ENCODE measurements around the gene PPP2R1A.

The PPP2R1A gene

GRCh38 chr19:52196256-52196967, 6.6 kb downstream of the PPP2R1A start:
- TF ChIP-seq CTCF (IDR thresholded peaks at IDR 0.05; ENCODE audit: low read depth, low read length, poor library complexity, severe bottlenecking) (no peak), EZH2phosphoT487 (IDR thresholded peaks at IDR 0.05; ENCODE audit: borderline replicate concordance, low read length) (no peak)
- no peak overlapping the region for H3K4me3 ChIP-seq (ENCODE audit: low read length)
- no peak overlapping the region for H3K4me2 ChIP-seq (ENCODE audit: low read length)
- no peaks in the 10 kb centered on the region for H3K9me2 ChIP-seq (replicated peaks; ENCODE audit: control insufficient read depth, low read length)
- no peak overlapping the region for H3K27ac ChIP-seq (ENCODE audit: low read depth, low read length)
- peaks cover 26% of the 10 kb centered on the region for H4K20me1 ChIP-seq (ENCODE audit: control insufficient read depth, insufficient read depth, low read depth, low read length)
- H3K4me1 ChIP-seq (ENCODE audit: control insufficient read depth, low read length) = peaks cover 13% of the 10 kb centered on the region
- no peaks in the 10 kb centered on the region for H3K27me3 ChIP-seq (ENCODE audit: control insufficient read depth, low read length)
- peaks cover 95% of the 10 kb centered on the region for H3K36me3 ChIP-seq (ENCODE audit: control insufficient read depth, low read length)
- no peaks in the 10 kb centered on the region for H3F3A ChIP-seq (ENCODE audit: control insufficient read depth, insufficient read depth)
- H3K9me3 ChIP-seq (ENCODE audit: control insufficient read depth, insufficient read depth, low read length) = no peaks in the 10 kb centered on the region
- H3K79me2 ChIP-seq (ENCODE audit: control insufficient read depth, low read length) = peaks cover 97% of the 10 kb centered on the region

GRCh38 chr19:52197964-52198363, 8.1 kb downstream of the PPP2R1A start:
- Histone ChIP-seq H4K20me1 (ENCODE audit: control insufficient read depth, insufficient read depth, low read depth, low read length) (peaks cover 24% of the 10 kb centered on the region), H3K27ac (ENCODE audit: low read depth, low read length) (no peak overlapping the region), H3F3A (ENCODE audit: control insufficient read depth, insufficient read depth) (no peaks in the 10 kb centered on the region), H3K27me3 (ENCODE audit: control insufficient read depth, low read length) (no peaks in the 10 kb centered on the region), H3K9me3 (ENCODE audit: control insufficient read depth, insufficient read depth, low read length) (no peaks in the 10 kb centered on the region), H3K36me3 (ENCODE audit: control insufficient read depth, low read length) (peaks cover 95% of the 10 kb centered on the region), H3K9me2 (replicated peaks; ENCODE audit: control insufficient read depth, low read length) (no peaks in the 10 kb centered on the region), H3K4me2 (ENCODE audit: low read length) (no peak overlapping the region), H3K4me1 (ENCODE audit: control insufficient read depth, low read length) (no peaks in the 10 kb centered on the region), H3K4me3 (ENCODE audit: low read length) (no peak overlapping the region), H3K79me2 (ENCODE audit: control insufficient read depth, low read length) (peaks cover 96% of the 10 kb centered on the region)
- TF ChIP-seq CTCF (IDR thresholded peaks at IDR 0.05; ENCODE audit: low read depth, low read length, poor library complexity, severe bottlenecking) (no peak), EZH2phosphoT487 (IDR thresholded peaks at IDR 0.05; ENCODE audit: borderline replicate concordance, low read length) (no peak)

GRCh38 chr19:52198678-52199077, 8.8 kb downstream of the PPP2R1A start:
- Histone ChIP-seq H3K36me3 (ENCODE audit: control insufficient read depth, low read length) (peaks cover 95% of the 10 kb centered on the region), H3K79me2 (ENCODE audit: control insufficient read depth, low read length) (peaks cover 96% of the 10 kb centered on the region), H3K4me1 (ENCODE audit: control insufficient read depth, low read length) (no peaks in the 10 kb centered on the region), H3K27ac (ENCODE audit: low read depth, low read length) (no peak overlapping the region), H3K9me3 (ENCODE audit: control insufficient read depth, insufficient read depth, low read length) (no peaks in the 10 kb centered on the region), H3K9me2 (replicated peaks; ENCODE audit: control insufficient read depth, low read length) (no peaks in the 10 kb centered on the region), H3F3A (ENCODE audit: control insufficient read depth, insufficient read depth) (no peaks in the 10 kb centered on the region), H3K4me2 (ENCODE audit: low read length) (no peak overlapping the region), H3K4me3 (ENCODE audit: low read length) (no peak overlapping the region), H4K20me1 (ENCODE audit: control insufficient read depth, insufficient read depth, low read depth, low read length) (peaks cover 24% of the 10 kb centered on the region), H3K27me3 (ENCODE audit: control insufficient read depth, low read length) (no peaks in the 10 kb centered on the region)
- TF ChIP-seq EZH2phosphoT487 (IDR thresholded peaks at IDR 0.05; ENCODE audit: borderline replicate concordance, low read length) (no peak), CTCF (IDR thresholded peaks at IDR 0.05; ENCODE audit: low read depth, low read length, poor library complexity, severe bottlenecking) (no peak)
